ENCODE data around the gene KCNIP3. TPM values are rescaled to one million over a fixed set of nuclear protein-coding genes. Genes with fewer than 3 reads are reported as not detected.

Gene KCNIP3
- total RNA-seq, 1 donor from 2014 or later: 3.0 TPM

DNA sequence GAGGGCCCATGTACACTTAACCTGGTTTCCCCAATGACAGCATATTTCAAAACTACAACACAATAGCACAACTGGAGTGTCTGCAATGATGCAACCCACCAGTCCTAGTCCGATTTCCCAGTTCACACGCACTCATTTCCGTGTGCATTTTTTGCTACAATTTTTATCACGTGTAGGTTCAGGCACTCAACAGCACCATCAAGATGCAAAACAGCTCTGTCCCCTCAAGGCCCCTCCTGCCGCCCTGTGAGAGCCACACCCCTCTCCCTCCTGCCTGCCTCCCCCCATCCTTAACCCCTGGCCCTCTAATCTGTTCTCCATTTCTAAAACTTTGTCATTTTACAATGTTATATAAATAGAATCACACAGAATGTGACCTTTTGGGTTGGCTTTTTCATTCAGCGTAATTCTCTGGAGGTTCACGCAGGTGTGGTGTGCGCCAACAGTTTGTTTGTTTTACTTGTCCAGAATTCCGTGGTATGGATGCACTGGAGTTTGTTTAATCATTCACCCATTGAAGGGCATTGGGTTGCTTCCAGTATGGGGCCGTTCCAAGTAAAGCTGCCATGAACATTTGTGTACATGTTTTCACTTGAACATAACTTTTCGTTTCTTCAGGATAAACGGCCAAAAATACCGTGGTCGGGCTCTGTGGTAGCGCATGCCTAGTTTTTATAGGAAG, 8.4 kb downstream of the KCNIP3 start:
- Histone ChIP-seq H3K27ac (no peak overlapping the region), H3K9me3 (no peaks in the 10 kb centered on the region), H3K4me3 (no peak overlapping the region), H3K36me3 (no peaks in the 10 kb centered on the region), H3K4me1 (no peaks in the 10 kb centered on the region), H3K27me3 (no peaks in the 10 kb centered on the region)
- TF ChIP-seq, protein P1, sequence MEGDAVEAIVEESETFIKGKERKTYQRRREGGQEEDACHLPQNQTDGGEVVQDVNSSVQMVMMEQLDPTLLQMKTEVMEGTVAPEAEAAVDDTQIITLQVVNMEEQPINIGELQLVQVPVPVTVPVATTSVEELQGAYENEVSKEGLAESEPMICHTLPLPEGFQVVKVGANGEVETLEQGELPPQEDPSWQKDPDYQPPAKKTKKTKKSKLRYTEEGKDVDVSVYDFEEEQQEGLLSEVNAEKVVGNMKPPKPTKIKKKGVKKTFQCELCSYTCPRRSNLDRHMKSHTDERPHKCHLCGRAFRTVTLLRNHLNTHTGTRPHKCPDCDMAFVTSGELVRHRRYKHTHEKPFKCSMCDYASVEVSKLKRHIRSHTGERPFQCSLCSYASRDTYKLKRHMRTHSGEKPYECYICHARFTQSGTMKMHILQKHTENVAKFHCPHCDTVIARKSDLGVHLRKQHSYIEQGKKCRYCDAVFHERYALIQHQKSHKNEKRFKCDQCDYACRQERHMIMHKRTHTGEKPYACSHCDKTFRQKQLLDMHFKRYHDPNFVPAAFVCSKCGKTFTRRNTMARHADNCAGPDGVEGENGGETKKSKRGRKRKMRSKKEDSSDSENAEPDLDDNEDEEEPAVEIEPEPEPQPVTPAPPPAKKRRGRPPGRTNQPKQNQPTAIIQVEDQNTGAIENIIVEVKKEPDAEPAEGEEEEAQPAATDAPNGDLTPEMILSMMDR (IDR thresholded peaks at IDR 0.05): no peak
- intact Hi-C loops (cut with DNase I): no loop called here
- DNase-seq: no peak
- peak; percentile 54 for ATAC-seq

DNA sequence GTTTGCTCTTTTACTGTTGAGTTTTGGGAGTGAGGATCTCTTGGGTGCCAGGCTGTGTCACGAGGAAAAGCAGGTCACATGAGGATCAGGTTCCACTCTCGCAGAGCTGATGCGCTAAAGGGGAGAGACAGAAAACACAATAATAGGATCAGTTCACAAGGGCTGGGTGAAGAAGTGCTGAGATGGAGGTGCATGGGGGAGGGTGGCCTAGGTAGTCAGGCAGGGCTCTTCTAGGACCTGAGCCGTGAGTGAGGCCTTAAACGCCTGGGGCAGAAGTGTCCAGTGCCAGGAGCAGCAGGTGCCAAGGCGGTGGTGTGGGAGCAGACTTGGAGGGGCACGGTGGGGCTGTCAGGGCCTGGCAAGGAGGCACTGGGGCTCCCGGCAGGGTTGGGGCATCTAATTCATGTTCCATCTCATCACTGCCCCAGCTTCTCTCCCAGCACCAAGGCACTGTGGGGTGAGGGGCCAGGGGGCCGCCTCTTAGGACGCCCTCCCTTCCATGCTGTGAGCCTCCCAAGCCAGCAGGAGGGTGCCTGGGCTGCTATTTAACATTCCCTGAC, 9.3 kb downstream of the KCNIP3 start:
- Histone ChIP-seq H3K27ac (no peak overlapping the region), H3K4me1 (no peaks in the 10 kb centered on the region), H3K27me3 (no peaks in the 10 kb centered on the region), H3K4me3 (no peak overlapping the region), H3K36me3 (no peaks in the 10 kb centered on the region), H3K9me3 (no peaks in the 10 kb centered on the region)
- intact Hi-C loops (cut with DNase I): no loop called here
- TF ChIP-seq, protein P1 (IDR thresholded peaks at IDR 0.05): no peak
- ATAC-seq (no peak), DNase-seq (no peak)

DNA sequence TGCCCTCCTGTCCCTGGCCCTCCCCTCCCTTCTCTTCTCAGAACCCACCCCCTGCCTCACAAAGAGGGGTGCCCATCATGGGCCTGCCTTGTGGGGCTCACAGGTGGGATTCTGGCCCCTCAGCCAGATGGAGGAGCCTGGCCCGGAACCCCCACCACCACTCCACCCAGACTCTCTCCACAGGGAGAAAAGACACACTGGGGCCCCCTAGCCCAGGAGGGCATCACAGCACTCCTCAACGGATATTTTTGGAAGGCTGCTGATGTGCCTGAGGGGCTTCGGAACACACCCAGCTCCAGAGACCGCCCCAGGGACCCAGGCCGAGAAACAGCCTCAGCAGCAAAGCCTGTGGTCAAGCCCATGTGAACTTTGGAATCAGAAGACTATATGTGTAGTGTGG, 9.9 kb downstream of the KCNIP3 start:
- TF ChIP-seq, protein P1 (IDR thresholded peaks at IDR 0.05): no peak
- ATAC-seq: no peak
- intact Hi-C loops (cut with DNase I): no loop called here

DNA sequence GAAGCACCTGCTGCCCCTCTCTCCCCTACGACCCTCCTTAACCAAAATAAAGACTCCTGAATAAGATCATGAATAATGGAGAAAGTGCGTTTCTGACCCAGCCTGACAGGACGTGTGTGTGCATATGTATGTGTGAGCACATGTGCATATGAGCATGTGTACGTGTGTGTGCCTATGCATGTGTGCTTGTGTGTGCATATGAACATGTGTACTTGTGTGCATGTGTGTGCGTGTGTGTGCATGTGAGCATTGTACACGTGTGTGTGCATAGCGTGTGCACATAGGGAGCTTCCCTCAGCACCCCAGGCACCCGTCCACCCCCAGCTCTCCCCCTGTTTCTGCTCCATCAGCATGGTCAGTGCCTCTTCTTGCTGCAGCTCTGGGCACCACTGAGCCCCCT, 10.7 kb downstream of the KCNIP3 start:
- Histone ChIP-seq H3K9me3 (no peaks in the 10 kb centered on the region), H3K4me1 (no peaks in the 10 kb centered on the region), H3K4me3 (no peak overlapping the region), H3K27ac (no peak overlapping the region), H3K36me3 (no peaks in the 10 kb centered on the region), H3K27me3 (no peaks in the 10 kb centered on the region)
- intact Hi-C loops (cut with DNase I): no loop called here
- no peak for ATAC-seq
- TF ChIP-seq, protein P1 (IDR thresholded peaks at IDR 0.05): no peak
- no peak for DNase-seq

More for the DNA sequence above, 9.9 kb downstream of the KCNIP3 start:
- no peak for DNase-seq
- no peak overlapping the region for H3K27ac ChIP-seq
- H3K4me3 ChIP-seq: no peak overlapping the region
- no peaks in the 10 kb centered on the region for H3K27me3 ChIP-seq
- H3K36me3 ChIP-seq: no peaks in the 10 kb centered on the region
- H3K4me1 ChIP-seq: no peaks in the 10 kb centered on the region
- H3K9me3 ChIP-seq: no peaks in the 10 kb centered on the region

GRCh38 chr2:95308426-95308990, 11.4 kb downstream of the KCNIP3 start:
- intact Hi-C loops (cut with DNase I): no loop called here
- TF ChIP-seq, protein P1 (IDR thresholded peaks at IDR 0.05): no peak
- ATAC-seq (no peak), DNase-seq (no peak)
- Histone ChIP-seq H3K9me3 (no peaks in the 10 kb centered on the region), H3K4me3 (no peak overlapping the region), H3K36me3 (no peaks in the 10 kb centered on the region), H3K4me1 (no peaks in the 10 kb centered on the region), H3K27me3 (no peaks in the 10 kb centered on the region), H3K27ac (no peak overlapping the region)
